K562 (cell line): ENCODE data around the gene PRSS50. TPM values are rescaled to one million over a fixed set of nuclear protein-coding genes. Genes with fewer than 3 reads are reported as not detected.
A peak's percentile ranks its signal among the peaks of the same experiment; 100 is the strongest.

Source experiments
- ATAC-seq: fragments of 200-7000 bp; cut with Tn5 transposase; 3 replicates; pipeline ENCODE4 v1.9.1; 2020; ENCODE audit warnings: moderate library complexity
- BruUV-seq: library from RNA; stranded (reverse); fragments of 400-500 nt; replicated peaks from 2 replicates; lab custom pipeline; 2021; lab: Mats Ljungman, UMichigan
- CTCF ChIA-PET: fragments of 300-600 bp; formaldehyde crosslinking; extraction: SDS; loops from one replicate; lab custom pipeline; 2021; ENCODE audit warnings: low intra/inter-chr PET ratio; lab: Yijun Ruan, JAX
- POLR2A ChIA-PET: fragments of 300-600, 350-650 bp; sonication (Branson Sonifier 250); formaldehyde crosslinking; extraction: SDS; loops from one replicate; lab custom pipeline; 2021; ENCODE audit warnings: antibody characterized with exemption, inconsistent platforms; lab: Yijun Ruan, JAX
- DNase-seq, 4 experiments: peaks; one replicate each; pipeline versions ENCODE4 v3.0.0 to v3.0.0-alpha.2; 2011 to 2018; ENCODE audit warnings: low spot score in 3 of 4, mixed read lengths in 3 of 4; ENCODE audit errors: extremely low read depth in 1 of 4
- FAIRE-seq: peaks from 2 replicates; lab custom pipeline; 2011; peaks lifted over from hg19 to GRCh38; lab: Jason Lieb, UNC
- H2AFZ ChIP-seq: 2 replicates; pipeline ENCODE4 v1.6.0; 2011; ENCODE audit warnings: low read depth, low read length, control low read depth, inconsistent platforms
- H3K27ac ChIP-seq: fragments of 200-600 bp; 3 replicates; pipeline ENCODE4 v1.8.0; 2011; ENCODE audit warnings: low read depth, mild to moderate bottlenecking, control low read depth, inconsistent platforms, low read length, moderate library complexity, mixed read lengths; ENCODE audit errors: extremely low read depth
- H3K27me3 ChIP-seq, 2 experiments: fragments of 300-600 bp in 1 of 2; 2 replicates in 1 of 2; 3 replicates in 1 of 2; pipeline versions ENCODE4 v1.6.0 to v1.8.0; 2011; ENCODE audit warnings: inconsistent platforms in 2 of 2, low read length in 2 of 2, mild to moderate bottlenecking in 1 of 2, mixed read lengths in 1 of 2, moderate library complexity in 1 of 2; ENCODE audit not compliant: control insufficient read depth in 2 of 2, insufficient read depth in 2 of 2
- H3K36me3 ChIP-seq: fragments of 300-600 bp; 3 replicates; pipeline ENCODE4 v1.8.0; 2011; ENCODE audit warnings: mild to moderate bottlenecking, low read length, inconsistent platforms; ENCODE audit not compliant: control insufficient read depth, insufficient read depth
- H3K4me1 ChIP-seq, 2 experiments: fragments of 200-600 bp in 1 of 2; replicated peaks in 1 of 2; 2 replicates in 1 of 2; 3 replicates in 1 of 2; pipeline versions ENCODE4 v1.5.1 to v1.8.0; 2011; ENCODE audit warnings: inconsistent platforms in 2 of 2, low read length in 2 of 2, mild to moderate bottlenecking in 1 of 2, mixed read lengths in 1 of 2, moderate library complexity in 1 of 2; ENCODE audit not compliant: control insufficient read depth in 2 of 2, insufficient read depth in 2 of 2
- H3K4me2 ChIP-seq: 2 replicates; pipeline ENCODE4 v1.6.1; 2011; ENCODE audit warnings: low read length, control low read depth, inconsistent platforms, mixed read lengths; ENCODE audit not compliant: insufficient read depth
- H3K4me3 ChIP-seq: fragments of 200-600 bp; sonication (generic), shearing (Covaris generic); 2 replicates; pipeline ENCODE4 v1.5.1; 2016; ENCODE audit warnings: control low read depth, inconsistent platforms
- H3K79me2 ChIP-seq: fragments of 200-600 bp; 3 replicates; pipeline ENCODE4 v1.8.0; 2011; ENCODE audit warnings: low read length, inconsistent platforms; ENCODE audit not compliant: control insufficient read depth, insufficient read depth
- H3K9ac ChIP-seq, 2 experiments: 2 replicates each; pipeline versions ENCODE4 v1.6.0 to v1.6.1; 2011; ENCODE audit warnings: low read depth in 2 of 2, low read length in 2 of 2, control low read depth in 1 of 2, inconsistent platforms in 1 of 2, mild to moderate bottlenecking in 1 of 2, mixed read lengths in 1 of 2; ENCODE audit not compliant: insufficient read depth in 1 of 2
- H3K9me1 ChIP-seq: one replicate; pipeline ENCODE4 v1.6.0; 2011; ENCODE audit warnings: inconsistent platforms, mild to moderate bottlenecking, low read length, moderate library complexity; ENCODE audit not compliant: control insufficient read depth, insufficient read depth
- H3K9me3 ChIP-seq: replicated peaks from 2 replicates; pipeline ENCODE4 v1.5.1; 2011; ENCODE audit warnings: low read depth, low read length, inconsistent platforms; ENCODE audit not compliant: control insufficient read depth, insufficient read depth
- H4K20me1 ChIP-seq: replicated peaks from 2 replicates; pipeline ENCODE4 v1.6.1; 2011; ENCODE audit warnings: low read length, inconsistent platforms, mixed read lengths; ENCODE audit not compliant: control insufficient read depth, insufficient read depth
- ZNF3 ChIP-seq: fragments of 250-450 bp; sonication (Bioruptor Pico); IDR thresholded peaks from 2 replicates; pipeline ENCODE4 v1.5.0; 2021; ENCODE audit warnings: mild to moderate bottlenecking, moderate library complexity
- ZNF444 ChIP-seq: fragments of 250-450 bp; sonication (Bioruptor Pico); IDR thresholded peaks from 2 replicates; pipeline ENCODE4 v1.4.0; 2020; ENCODE audit warnings: mild to moderate bottlenecking, moderate library complexity
- ZNF512 ChIP-seq: IDR thresholded peaks from 2 replicates; pipeline ENCODE4 v1.6.1; 2016; ENCODE audit warnings: missing genetic modification characterization, missing compliant biosample characterization
- WGBS: fragments of 100-300 bp; shearing (Covaris generic); methylation state at CpG from one replicate; pipeline ENCODE4 v1.1.6; 2016; ENCODE audit warnings: low coverage, mixed read lengths; ENCODE audit not compliant: insufficient coverage; ENCODE audit errors: missing lambda C conversion rate; 5-methylcytosine and 5-hydroxymethylcytosine counted together
- in situ Hi-C: fragments of 300-500 bp; cut with MboI; formaldehyde crosslinking; loops from 4 replicates; pipeline ENCODE4 v1.15.0; 2018; ENCODE audit warnings: inconsistent platforms, mixed read lengths
- intact Hi-C: fragments of 100-400 bp; cut with micrococcal nuclease; formaldehyde crosslinking; loops from 2 replicates; pipeline ENCODE4 v1.14.2; 2022
- polyA plus RNA-seq, 8 experiments: library from polyadenylated mRNA; depleted of rRNA in 4 of 8; stranded (reverse) in 5 of 8; unstranded in 3 of 8; fragments of >200 nt; fragmentation: Nextera tagmentation in 2 of 8; fragmentation: Illumina TruSeq in 1 of 8; extraction: Ambion mirVana in 2 of 8; extraction: Trizol in 1 of 8; gene quantifications; 2 replicates each; pipeline versions ENCODE4 v1.2.1 to v1.2.3, GENCODE V29; 2011 to 2014; ENCODE audit warnings: inconsistent platforms in 1 of 8, missing spikeins in 1 of 8
- total RNA-seq, 7 experiments: library from RNA; depleted of rRNA in 6 of 7; stranded (reverse); fragments of >200 nt in 6 of 7; fragmentation: Illumina TruSeq in 2 of 7; extraction: Trizol in 2 of 7; gene quantifications; 2 replicates each; pipeline versions ENCODE4 v1.2.1 to v1.2.3, GENCODE V29; 2011 to 2021; ENCODE audit warnings: low replicate concordance in 1 of 7

Gene PRSS50
- total and polyA plus RNA-seq, 9 of the 15 experiments (the other 6 are each of a cell fraction or from before 2014, with no cell fraction given), result 0.01 TPM; not detected in 8

DNA sequence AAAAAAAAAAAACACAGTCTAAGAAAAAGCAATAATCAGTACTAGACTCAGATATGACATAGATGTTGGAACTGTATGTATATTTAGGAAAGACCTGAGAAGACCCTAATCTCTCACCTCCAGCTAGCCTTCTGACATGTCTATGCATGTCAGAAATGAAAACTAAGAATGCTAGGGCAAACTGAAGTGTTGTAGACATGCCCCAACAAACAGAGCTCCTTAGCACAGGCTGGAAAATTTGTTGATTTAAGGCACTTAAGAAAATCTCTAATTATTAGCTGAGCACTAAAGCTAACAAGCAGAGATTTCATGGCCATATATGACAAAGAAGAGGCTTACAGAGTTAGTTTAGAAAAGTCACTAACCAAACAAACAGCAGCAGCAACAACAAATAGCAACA is 45.5 kb upstream of the PRSS50 start (continued):
- no peak for TF ChIP-seq ZNF3

- Histone ChIP-seq H3K27me3 (peaks cover 14 to 30% of the 10 kb centered on the region in 2 experiments; a peak in 4 of 5 replicates), H3K9me3 (no peaks in the 10 kb centered on the region), H2AFZ (no peak overlapping the region), H3K9me1 (peaks cover 3% of the 10 kb centered on the region), H3K27ac (no peak overlapping the region), H4K20me1 (no peaks in the 10 kb centered on the region), H3K4me1 (peaks cover 0 to 14% of the 10 kb centered on the region in 2 experiments; a peak in 2 of 5 replicates), H3K9ac (no peak overlapping the region), H3K4me3 (no peak overlapping the region), H3K4me2 (no peak overlapping the region), H3K36me3 (no peaks in the 10 kb centered on the region), H3K79me2 (no peaks in the 10 kb centered on the region)
- POLR2A ChIA-PET, result no interaction called here
- no peak for DNase-seq
- intact Hi-C loops, result no loop called here
- no peak for FAIRE-seq
- WGBS, result 4% methylated on average over 5 of the region's 5 CpGs
- no TSS peak for BruUV-seq
- no peak for TF ChIP-seq ZNF444
- TF ChIP-seq ZNF512 (tag), result peak; percentile 82
- ATAC-seq, result no peak
- CTCF ChIA-PET, result no interaction called here
- in situ Hi-C loops, result no loop called here
Measured at GRCh38 chr3:46759239-46760167, 41.8 kb upstream of the PRSS50 start.
